HG03280 (cell line): ENCODE measurements around the gene TACC2.

Experiments used
- ATAC-seq: cut with Tn5 transposase; IDR thresholded peaks from one replicate; pipeline ENCODE4 v1.9.1; 2021; ENCODE audit warnings: mild to moderate bottlenecking, moderate library complexity; ENCODE audit not compliant: unreplicated experiment

Gene TACC2

DNA sequence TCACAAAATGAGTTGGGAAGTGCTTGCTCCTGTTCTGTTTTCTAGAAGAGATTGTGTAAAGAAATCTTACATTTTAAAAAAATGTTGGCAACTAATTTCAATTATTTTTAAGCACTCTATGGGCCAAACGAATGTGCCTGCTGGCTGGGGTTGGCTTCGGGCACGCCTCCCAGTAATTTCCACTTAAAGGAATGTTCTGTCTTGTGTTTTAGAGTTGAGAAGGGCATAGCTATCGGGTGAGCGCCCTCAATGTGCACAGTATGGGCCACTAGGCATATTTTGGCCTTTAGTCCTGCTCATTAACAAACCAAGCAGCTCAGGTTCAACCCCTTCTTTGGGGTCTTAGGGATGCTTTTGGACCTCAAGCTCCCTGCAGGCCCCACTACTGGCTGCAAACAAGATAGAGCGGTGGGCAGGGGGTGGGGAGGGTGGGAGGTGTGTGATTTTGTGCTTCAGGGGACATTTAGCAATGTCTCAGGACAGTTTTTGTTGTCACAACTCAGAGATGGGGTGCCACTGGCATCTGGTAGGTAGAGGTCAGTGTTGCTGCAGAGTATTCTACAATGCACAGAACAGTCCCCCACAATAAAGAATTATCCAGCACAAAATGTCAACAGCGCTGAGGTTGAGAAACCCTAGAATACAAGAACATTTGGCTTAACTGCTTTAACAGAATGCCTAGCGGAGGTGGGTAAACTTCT, 40.7 kb downstream of the TACC2 start:
- no peak for ATAC-seq

DNA sequence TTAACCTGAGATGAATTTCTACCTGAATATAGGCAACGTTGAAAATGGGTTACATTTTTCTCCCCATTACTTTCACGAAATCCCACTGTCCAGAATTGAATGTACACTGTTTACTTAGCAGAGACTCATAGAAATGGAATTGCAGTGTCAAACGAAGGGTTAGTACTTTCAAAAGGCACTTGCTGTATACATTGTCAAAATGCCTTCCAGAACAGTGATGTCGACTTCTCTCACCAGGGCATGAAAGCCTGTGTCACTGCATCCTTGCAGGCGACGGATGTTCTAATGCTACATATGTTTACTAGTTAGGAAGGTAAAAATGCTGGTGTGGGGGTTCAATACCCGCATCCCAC, 41.2 kb downstream of the TACC2 start:
- no peak for ATAC-seq

DNA sequence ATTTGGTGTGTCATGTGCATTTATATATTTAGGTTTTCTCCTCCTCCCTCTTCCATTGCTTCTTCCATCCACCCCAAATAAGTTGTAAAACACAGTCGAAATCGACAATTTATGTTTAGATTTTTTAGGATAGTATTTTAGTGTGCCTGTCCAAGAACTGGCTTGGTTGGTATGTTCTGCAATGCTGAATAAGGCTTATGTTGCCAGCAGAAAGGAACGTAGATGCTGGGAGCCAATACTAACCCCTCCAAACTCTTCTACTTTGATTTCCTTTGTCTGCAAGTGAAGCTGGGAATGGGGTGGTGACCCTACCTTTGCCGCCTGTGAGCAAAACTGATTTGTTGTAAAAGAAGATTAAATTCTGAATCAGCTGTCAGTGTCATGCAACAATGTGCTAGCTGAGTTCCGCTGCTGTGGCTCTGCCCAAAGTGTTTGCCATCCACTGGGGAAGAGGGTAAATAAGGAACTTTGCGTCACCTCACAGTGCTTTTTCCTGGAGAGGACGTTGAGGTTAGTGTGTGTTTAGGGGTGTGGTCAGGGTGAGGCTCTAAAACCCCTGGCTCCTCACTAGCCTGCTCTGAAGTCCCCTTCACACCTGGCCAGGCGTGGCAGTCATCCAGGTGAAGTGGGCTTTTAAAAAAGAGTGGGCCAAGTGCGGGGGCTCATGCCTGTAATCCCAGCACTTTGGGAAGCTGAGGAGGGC, 44.4 kb downstream of the TACC2 start:
- ATAC-seq = no peak

GRCh38 chr10:122034149-122034756, 45.3 kb downstream of the TACC2 start:
- no peak for ATAC-seq

DNA sequence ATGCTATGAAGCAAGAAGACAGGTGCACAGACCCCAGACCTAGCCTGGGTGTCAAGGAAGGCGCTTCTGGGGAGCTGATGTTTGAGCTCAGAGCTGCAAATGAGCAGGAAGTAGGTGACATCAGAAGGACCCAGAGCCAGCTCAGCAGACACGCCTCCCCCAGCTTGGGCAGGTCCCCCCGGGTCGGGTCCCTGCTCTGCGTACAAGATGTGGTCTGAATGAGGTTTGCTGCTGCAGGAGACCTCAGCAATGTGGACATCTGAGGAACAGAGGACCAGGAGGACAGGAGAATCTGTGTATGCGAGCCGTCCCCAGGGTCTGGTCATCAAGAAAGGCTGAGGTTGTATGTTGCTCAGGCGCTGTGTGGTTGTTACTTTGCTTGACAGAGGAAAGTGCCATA, 51.8 kb downstream of the TACC2 start:
- no peak for ATAC-seq

DNA sequence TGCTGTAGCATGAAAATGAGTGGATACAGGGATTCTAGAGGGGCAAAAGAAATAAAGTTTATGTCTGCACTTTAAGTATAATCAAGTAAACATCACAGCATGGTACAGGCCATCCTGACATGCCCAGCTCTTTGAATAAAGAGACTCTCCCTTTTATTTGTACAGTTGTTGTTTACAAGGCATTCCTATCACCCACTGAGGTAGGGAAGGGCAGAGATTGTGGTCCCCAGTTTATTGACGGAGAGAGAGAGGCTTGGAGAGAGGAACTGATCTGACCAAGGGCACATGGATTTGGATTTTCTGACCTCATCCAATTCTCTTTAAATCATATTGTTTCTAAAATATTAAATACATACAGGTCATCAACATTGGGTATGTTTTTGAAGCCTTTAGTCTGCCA, 53.9 kb downstream of the TACC2 start:
- ATAC-seq = no peak

- ATAC-seq = no peak
These were observed 55.2 kb downstream of the TACC2 start for GRCh38 chr10:122044045-122044661.

DNA sequence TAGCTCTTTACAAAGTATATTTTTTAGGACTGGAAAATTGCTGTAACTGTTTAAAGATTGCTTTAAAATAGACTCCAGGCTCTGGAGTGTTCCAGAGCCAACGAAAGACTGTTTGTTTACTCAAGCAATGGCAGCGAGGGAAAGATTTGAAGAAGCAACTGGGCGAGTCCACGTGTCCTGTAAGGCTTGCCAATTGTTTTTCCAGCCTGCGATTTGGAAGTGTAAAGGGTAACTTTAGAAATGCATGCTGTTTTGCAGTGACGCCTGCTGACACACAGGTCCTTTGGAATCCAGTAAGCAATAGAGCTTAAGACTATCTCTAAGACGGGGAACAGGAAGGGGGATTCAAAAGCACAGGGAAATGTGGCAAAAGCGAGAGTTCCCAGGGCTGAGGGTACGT, 55.8 kb downstream of the TACC2 start:
- ATAC-seq = no peak

GRCh38 chr10:122045212-122045611, 56.2 kb downstream of the TACC2 start:
- no peak for ATAC-seq

DNA sequence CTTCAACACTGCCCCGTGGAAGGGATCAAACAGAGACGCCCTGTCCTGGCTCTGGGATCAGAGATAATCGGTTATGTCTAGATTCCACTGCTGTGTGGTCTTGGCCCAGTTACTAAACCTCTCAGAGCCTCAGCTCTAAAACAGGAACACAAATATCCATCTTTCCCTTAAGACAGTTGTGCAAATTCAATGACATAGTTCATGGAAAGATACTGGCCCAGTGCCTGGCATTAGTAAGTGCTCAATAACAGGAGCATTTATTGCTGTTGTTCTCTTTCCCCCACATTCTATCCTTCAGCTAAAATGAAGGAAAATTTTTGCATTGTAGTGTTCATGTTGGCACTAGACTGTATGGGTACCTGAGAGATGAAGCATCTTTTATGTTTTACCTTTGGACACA, 58.6 kb downstream of the TACC2 start:
- ATAC-seq = no peak

DNA sequence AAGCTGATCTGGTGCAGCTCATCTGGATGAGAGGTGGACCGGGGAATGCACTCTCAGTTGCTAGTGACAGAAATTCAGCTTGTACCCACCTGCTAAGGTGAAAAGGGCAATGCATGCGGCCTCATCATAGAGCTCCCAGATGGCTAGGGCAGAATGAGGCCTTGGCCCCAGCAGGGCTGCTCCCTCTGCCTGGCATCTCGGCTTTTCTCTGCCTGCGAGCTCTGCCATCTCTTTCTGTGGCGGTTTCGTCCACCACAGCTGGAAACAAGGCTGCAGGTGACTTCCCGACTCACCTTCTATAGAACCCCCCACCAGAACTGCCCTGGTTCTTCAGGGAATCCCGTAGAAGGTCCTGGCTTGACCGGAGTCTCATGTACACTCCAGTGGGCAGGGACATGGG, 60.1 kb downstream of the TACC2 start:
- no peak for ATAC-seq

DNA sequence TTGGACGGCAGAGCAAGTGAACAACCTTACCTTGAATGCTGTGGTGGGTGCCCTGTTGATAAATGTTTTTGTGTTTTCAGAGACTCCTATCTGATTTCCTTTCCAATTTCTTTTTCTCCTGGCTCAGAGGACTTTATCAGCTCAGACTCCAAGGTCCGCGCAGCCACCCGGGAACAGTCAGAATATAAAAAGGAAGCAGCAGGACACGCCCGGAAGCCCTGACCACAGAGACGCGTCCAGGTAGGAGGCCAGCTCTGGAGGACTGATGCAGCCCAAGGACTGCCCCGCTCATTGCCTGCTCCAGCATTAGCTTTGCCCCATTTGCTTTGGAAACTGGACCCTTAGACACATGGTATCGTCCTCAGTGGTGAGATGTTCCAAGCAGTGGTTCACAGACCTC, 61.3 kb downstream of the TACC2 start:
- no peak for ATAC-seq

DNA sequence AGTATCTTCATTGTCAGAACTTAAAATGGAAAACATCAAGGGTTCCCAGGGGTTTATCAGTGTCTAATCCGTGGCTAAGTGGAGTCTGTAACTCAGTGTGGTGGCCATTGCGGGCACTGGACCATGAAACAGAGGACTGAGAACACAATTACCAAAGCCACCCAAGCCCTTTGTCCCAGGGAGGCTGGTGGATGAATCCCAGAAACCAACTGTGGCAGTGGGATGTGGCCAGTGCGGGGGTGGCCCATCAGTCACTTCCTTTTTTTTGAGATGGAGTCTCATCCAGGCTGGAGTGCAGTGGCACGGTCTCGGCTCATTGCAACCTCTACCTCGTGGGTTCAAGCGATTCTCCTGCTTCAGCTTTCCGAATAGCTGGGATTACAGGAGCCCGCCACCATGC, 61.8 kb downstream of the TACC2 start:
- no peak for ATAC-seq

GRCh38 chr10:122051609-122052385, 62.8 kb downstream of the TACC2 start:
- ATAC-seq = no peak

DNA sequence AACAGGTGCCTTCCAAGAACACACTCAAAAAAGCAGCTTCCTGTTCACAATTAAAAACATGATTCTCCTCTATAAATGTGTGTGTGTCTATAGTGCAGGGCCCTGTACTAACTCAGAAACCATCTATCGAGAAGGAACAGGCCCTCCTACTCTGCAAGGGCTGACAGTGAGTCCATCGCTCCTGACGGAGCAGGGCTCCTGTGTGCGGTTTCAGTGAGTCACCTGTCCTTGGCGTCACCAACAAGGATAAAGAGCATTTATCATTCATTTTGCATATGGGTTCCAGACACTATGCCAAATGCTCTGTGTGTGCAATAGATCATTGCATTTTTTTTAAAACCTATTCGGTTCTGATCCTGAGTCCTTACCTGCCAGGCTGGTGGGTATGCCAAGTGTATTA, 63.7 kb downstream of the TACC2 start:
- no peak for ATAC-seq

GRCh38 chr10:122053314-122053713, 64.4 kb downstream of the TACC2 start:
- ATAC-seq = no peak

DNA sequence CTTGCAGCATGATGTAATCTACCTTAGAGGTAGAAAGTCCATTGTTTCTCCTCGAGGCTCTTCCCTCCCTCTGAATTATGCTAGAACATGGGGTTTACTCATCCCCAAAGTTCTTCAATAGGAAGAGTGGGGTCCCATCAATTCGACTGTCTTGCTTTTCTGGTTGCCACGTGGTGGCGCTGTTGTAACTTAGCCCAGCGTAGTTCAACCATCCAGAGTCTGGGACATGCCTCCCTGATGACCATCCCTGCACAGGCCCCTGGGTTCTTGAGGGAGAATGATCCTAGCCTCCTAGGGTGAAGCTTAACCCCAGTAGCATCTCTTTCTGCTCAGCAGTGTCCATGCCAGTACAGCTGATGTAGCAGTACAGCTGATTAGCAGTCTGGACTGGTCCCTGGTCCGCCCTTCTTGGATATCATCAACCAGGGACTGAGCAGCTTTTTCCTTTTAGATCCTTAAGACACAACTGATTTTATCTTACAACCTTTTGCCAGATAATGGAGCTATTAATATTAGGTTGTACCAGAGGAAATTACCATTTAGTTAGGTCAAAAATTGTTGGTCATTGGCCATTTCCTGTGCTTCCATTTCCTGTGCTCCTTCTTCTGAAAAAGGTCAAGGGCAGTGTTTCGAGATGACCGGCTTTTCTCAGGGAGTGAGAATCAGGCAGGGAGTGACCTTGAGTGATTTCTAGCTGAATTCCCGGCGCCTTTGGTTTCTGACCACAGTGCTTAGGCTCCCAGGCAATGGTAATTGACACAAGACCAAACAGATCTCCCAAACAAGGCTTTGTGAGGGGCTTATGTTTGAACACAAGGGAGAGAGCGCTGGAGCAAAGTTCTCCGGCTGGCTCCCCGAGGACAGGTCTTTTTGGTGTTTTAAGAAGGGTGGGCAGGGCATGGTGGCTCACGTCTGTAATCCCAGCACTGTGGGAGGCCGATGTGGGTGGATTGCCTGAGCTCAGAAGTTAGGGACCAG, 65.4 kb downstream of the TACC2 start:
- ATAC-seq = no peak

GRCh38 chr10:122055252-122055651, 66.3 kb downstream of the TACC2 start:
- ATAC-seq = no peak

GRCh38 chr10:122056431-122057094, 67.6 kb downstream of the TACC2 start:
- no peak for ATAC-seq
